Fibroblast of lung (primary cell): Measurements from ENCODE around the gene PHF21A.

Experiments used
- EZH2 ChIP-seq: IDR thresholded peaks from 2 replicates; pipeline ENCODE4 v1.5.1; 2012; ENCODE audit warnings: low read length, control low read depth, mild to moderate bottlenecking; ENCODE audit errors: missing control alignments
- TF ChIP-seq, protein P1 (sequence below), 2 donors: IDR thresholded peaks in 1 of 2; conservative IDR thresholded peaks in 1 of 2; 1 replicate in 1 of 2; 2 replicates in 1 of 2; pipeline ENCODE4 v1.5.1; 2011 to 2012; ENCODE audit warnings: low read length in 2 of 2, control low read depth in 1 of 2, inconsistent platforms in 1 of 2, low read depth in 1 of 2, mild to moderate bottlenecking in 1 of 2

DNA sequence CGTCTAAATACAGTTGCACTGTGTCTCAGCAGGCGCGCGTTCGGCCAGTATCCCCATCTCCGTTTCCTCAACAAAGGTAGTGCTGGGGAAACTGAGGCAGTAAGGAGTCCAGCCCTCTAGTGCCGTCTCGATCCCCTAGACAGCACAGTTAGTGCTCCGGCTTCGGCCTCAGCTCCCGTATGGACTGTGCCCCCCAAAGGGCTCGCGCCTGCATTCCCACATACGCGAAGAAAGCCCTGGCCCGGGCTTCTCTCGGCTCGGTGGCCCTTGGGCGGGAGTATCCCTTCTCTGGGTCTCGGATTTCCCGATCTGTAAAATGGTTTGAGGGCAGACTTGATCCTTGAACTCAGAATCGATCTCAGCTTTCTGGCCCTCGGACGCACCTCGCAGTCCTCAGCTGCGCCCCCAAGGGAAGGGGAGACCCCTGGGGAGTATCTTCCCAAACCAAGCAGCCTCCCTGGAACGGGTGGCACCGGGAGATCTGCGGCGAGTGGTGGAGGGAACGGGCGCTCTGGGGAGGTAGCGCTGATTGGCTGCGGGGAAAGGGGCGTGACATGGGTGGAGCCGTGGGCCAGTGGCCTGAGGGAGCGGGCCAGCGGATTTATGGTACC is 202.8 kb downstream of the PHF21A start:
- TF ChIP-seq, protein P1, sequence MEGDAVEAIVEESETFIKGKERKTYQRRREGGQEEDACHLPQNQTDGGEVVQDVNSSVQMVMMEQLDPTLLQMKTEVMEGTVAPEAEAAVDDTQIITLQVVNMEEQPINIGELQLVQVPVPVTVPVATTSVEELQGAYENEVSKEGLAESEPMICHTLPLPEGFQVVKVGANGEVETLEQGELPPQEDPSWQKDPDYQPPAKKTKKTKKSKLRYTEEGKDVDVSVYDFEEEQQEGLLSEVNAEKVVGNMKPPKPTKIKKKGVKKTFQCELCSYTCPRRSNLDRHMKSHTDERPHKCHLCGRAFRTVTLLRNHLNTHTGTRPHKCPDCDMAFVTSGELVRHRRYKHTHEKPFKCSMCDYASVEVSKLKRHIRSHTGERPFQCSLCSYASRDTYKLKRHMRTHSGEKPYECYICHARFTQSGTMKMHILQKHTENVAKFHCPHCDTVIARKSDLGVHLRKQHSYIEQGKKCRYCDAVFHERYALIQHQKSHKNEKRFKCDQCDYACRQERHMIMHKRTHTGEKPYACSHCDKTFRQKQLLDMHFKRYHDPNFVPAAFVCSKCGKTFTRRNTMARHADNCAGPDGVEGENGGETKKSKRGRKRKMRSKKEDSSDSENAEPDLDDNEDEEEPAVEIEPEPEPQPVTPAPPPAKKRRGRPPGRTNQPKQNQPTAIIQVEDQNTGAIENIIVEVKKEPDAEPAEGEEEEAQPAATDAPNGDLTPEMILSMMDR (conservative IDR thresholded peaks at IDR 0.05 in 1 of 2, IDR thresholded peaks at IDR 0.05 in 1 of 2; ENCODE audit: low read depth in 1 of 2, low read length in 2 of 2), result no peak
- TF ChIP-seq EZH2, result no peak
